SK-N-SH (cell line): ENCODE measurements around the gene CLASP2. TPM values are rescaled to one million over a fixed set of nuclear protein-coding genes. Genes with fewer than 3 reads are reported as not detected.

Experiments used
- CTCF ChIA-PET: fragments of 300-600, 350-600 bp; formaldehyde crosslinking; extraction: SDS; loops from one replicate; lab custom pipeline; 2021; lab: Yijun Ruan, JAX
- POLR2A ChIA-PET: fragments of 350-600 bp; sonication (Branson Sonifier 250); formaldehyde crosslinking; extraction: SDS; loops from one replicate; lab custom pipeline; 2020; ENCODE audit warnings: antibody characterized with exemption, inconsistent platforms; lab: Yijun Ruan, JAX
- DNase-seq: peaks from one replicate; pipeline ENCODE4 v3.0.0; 2012
- H2AFZ ChIP-seq: fragments of 200-600 bp; sonication (generic); 2 replicates; pipeline ENCODE4 v1.8.1; 2016; ENCODE audit warnings: antibody characterized with exemption, mild to moderate bottlenecking, low read depth
- H3F3A ChIP-seq: fragments of 200-600 bp; sonication (generic); replicated peaks from 2 replicates; pipeline ENCODE3; 2016; ENCODE audit warnings: antibody characterized with exemption, mild to moderate bottlenecking; ENCODE audit not compliant: insufficient read depth
- H3K27ac ChIP-seq, 2 experiments: fragments of 200-500 bp in 1 of 2; fragments of 200-600 bp in 1 of 2; sonication (Bioruptor generic) in 1 of 2; sonication (generic), shearing (Covaris generic) in 1 of 2; 2 replicates each; pipeline versions ENCODE4 v1.5.1 to v1.6.1; 2014 to 2016; ENCODE audit warnings: low read depth in 2 of 2, inconsistent platforms in 1 of 2, low read length in 1 of 2, mild to moderate bottlenecking in 1 of 2, mixed read lengths in 1 of 2
- H3K27me3 ChIP-seq: fragments of 200-600 bp; sonication (generic), shearing (Covaris generic); 2 replicates; pipeline ENCODE4 v1.6.1; 2016; ENCODE audit warnings: mixed run types; ENCODE audit not compliant: insufficient read depth
- H3K36me3 ChIP-seq, 2 experiments: fragments of 200-500 bp in 1 of 2; fragments of 200-600 bp in 1 of 2; sonication (Bioruptor generic) in 1 of 2; sonication (generic) in 1 of 2; replicated peaks in 1 of 2; 2 replicates each; pipeline versions ENCODE3 to v1.5.1; 2014 to 2016; ENCODE audit warnings: low read length in 1 of 2, mild to moderate bottlenecking in 1 of 2; ENCODE audit not compliant: insufficient read depth in 2 of 2, control insufficient read depth in 1 of 2
- H3K4me1 ChIP-seq, 2 experiments: fragments of 200-500 bp in 1 of 2; fragments of 200-600 bp in 1 of 2; sonication (Bioruptor generic) in 1 of 2; sonication (generic), shearing (Covaris generic) in 1 of 2; 2 replicates each; pipeline versions ENCODE4 v1.5.1 to v1.6.1; 2014 to 2016; ENCODE audit warnings: low read depth in 1 of 2, low read length in 1 of 2, mixed run types in 1 of 2; ENCODE audit not compliant: insufficient read depth in 2 of 2, control insufficient read depth in 1 of 2
- H3K4me2 ChIP-seq: fragments of 200-600 bp; sonication (generic), shearing (Covaris generic); 2 replicates; pipeline ENCODE4 v1.6.1; 2017; ENCODE audit warnings: mixed run types
- H3K4me3 ChIP-seq, 2 experiments: fragments of 200-500 bp in 1 of 2; fragments of 200-600 bp in 1 of 2; sonication (Bioruptor generic) in 1 of 2; sonication (generic), shearing (Covaris generic) in 1 of 2; 2 replicates each; pipeline versions ENCODE4 v1.5.1 to v1.8.1; 2014 to 2016; ENCODE audit warnings: low read depth in 2 of 2, inconsistent platforms in 1 of 2, low read length in 1 of 2, mild to moderate bottlenecking in 1 of 2, mixed read lengths in 1 of 2, moderate library complexity in 1 of 2
- H3K79me2 ChIP-seq: fragments of 200-600 bp; sonication (generic); 2 replicates; pipeline ENCODE4 v1.8.1; 2017; ENCODE audit warnings: mild to moderate bottlenecking; ENCODE audit not compliant: insufficient read depth
- H3K9ac ChIP-seq: fragments of 200-600 bp; sonication (generic); 2 replicates; pipeline ENCODE4 v1.6.1; 2017; ENCODE audit warnings: mixed run types
- H3K9me2 ChIP-seq: fragments of 200-600 bp; sonication (generic); 2 replicates; pipeline ENCODE4 v1.6.1; 2017; ENCODE audit warnings: mixed run types
- H3K9me3 ChIP-seq: fragments of 200-600 bp; sonication (generic); 2 replicates; pipeline ENCODE4 v1.6.1; 2017; ENCODE audit warnings: mixed run types, mild to moderate bottlenecking, moderate library complexity
- H4K20me1 ChIP-seq: fragments of 200-600 bp; sonication (generic); 2 replicates; pipeline ENCODE4 v1.6.1; 2017; ENCODE audit warnings: mild to moderate bottlenecking, mixed run types; ENCODE audit not compliant: insufficient read depth
- CHD2 ChIP-seq: fragments of 150-350 bp; IDR thresholded peaks from 2 replicates; pipeline ENCODE4 v1.6.1; 2018; ENCODE audit warnings: low read length; ENCODE audit not compliant: partially characterized antibody
- ELF1 ChIP-seq: IDR thresholded peaks from 2 replicates; pipeline ENCODE4 v1.4.0; 2012
- EP300 ChIP-seq, 2 experiments: IDR thresholded peaks; 2 replicates each; pipeline versions ENCODE4 v1.4.0 to v1.6.1; 2012; ENCODE audit warnings: borderline replicate concordance in 1 of 2, low read depth in 1 of 2, low read length in 1 of 2
- FOSL2 ChIP-seq: IDR thresholded peaks from 2 replicates; pipeline ENCODE4 v1.4.0; 2012; ENCODE audit warnings: low read depth, mild to moderate bottlenecking, moderate library complexity, borderline replicate concordance
- FOXM1 ChIP-seq: IDR thresholded peaks from 2 replicates; pipeline ENCODE4 v1.4.0; 2012; ENCODE audit warnings: low read depth, mild to moderate bottlenecking
- GABPA ChIP-seq: IDR thresholded peaks from 2 replicates; pipeline ENCODE4 v1.4.0; 2012; ENCODE audit warnings: low read depth, mild to moderate bottlenecking
- GATA2 ChIP-seq: sonication (generic); formaldehyde crosslinking; IDR thresholded peaks from 2 replicates; pipeline ENCODE4 v1.5.0; 2020; ENCODE audit warnings: mild to moderate bottlenecking, missing genetic modification reagents
- JUND ChIP-seq: IDR thresholded peaks from 2 replicates; pipeline ENCODE4 v1.4.0; 2012
- MEF2A ChIP-seq: IDR thresholded peaks from 2 replicates; pipeline ENCODE4 v1.4.0; 2012; ENCODE audit warnings: low read depth, borderline replicate concordance
- POLR2AphosphoS5 ChIP-seq: IDR thresholded peaks from 2 replicates; pipeline ENCODE4 v1.6.1; 2012; ENCODE audit warnings: low read depth, low read length
- RFX5 ChIP-seq: IDR thresholded peaks from 2 replicates; pipeline ENCODE4 v1.6.1; 2012; ENCODE audit warnings: mild to moderate bottlenecking, improper control_type of control experiment, low read length
- RXRA ChIP-seq: IDR thresholded peaks from 2 replicates; pipeline ENCODE4 v1.4.0; 2012; ENCODE audit warnings: low read depth, mild to moderate bottlenecking, borderline replicate concordance
- SMC3 ChIP-seq: IDR thresholded peaks from 2 replicates; pipeline ENCODE4 v1.6.1; 2012; ENCODE audit warnings: low read depth, low read length, improper control_type of control experiment
- TAF1 ChIP-seq: IDR thresholded peaks from 2 replicates; pipeline ENCODE4 v1.6.1; 2012; ENCODE audit warnings: low read depth, mild to moderate bottlenecking, low read length, moderate library complexity, borderline replicate concordance
- WGBS: methylation state at CpG from one replicate; pipeline ENCODE4 v1.1.6; 2017; ENCODE audit warnings: low lambda C conversion rate; 5-methylcytosine and 5-hydroxymethylcytosine counted together
- polyA plus RNA-seq, 3 experiments: library from polyadenylated mRNA; depleted of rRNA; stranded (reverse); fragments of >200 nt; gene quantifications; 2 replicates each; pipeline ENCODE4 v1.2.3, GENCODE V29; 2012
- TF ChIP-seq, protein P1 (sequence below): IDR thresholded peaks from 2 replicates; pipeline ENCODE4 v1.4.0; 2012; ENCODE audit warnings: low read depth, borderline replicate concordance
- TF ChIP-seq, protein P2 (sequence below): IDR thresholded peaks from 2 replicates; pipeline ENCODE4 v1.6.1; 2012; ENCODE audit warnings: mild to moderate bottlenecking, low read depth, low read length, moderate library complexity
- TF ChIP-seq, protein P3 (sequence below): fragments of 150-350 bp; IDR thresholded peaks from 2 replicates; pipeline ENCODE4 v1.6.1; 2016; ENCODE audit warnings: mild to moderate bottlenecking, low read depth, low read length

Gene CLASP2
- polyA plus RNA-seq, 1 of the 3 experiments (the other 2 are of a cell fraction) = 13.2 TPM

DNA sequence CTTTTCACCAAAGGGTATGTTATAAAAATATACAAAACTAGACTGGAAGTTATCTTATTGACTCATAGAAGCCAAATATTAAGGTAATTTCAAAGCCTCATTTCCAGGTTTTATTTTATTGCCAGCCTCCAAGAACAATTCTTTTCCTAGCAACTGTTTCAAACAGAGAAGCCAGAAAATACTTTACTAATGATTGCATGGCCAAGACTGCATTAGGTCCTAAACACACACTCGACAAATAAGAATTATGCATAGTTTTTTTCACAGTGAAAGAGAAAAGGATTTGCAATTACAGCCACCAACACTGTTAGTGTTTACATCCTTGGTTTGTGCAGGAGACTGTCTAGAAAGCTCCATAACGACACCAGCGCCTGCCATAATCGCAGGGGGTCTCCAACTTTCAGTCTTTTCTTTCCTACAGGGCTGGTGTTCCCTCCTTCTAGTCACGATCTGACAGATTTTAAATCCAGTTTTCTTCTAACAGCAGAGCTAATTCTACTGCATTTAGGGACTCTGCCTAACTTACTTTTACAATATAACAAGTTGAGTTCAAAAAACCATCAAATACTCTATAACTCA is 58.1 kb downstream of the CLASP2 start:
- no peaks in the 10 kb centered on the region for H3K27me3 ChIP-seq
- no peaks in the 10 kb centered on the region for H4K20me1 ChIP-seq
- TF ChIP-seq, protein P1, sequence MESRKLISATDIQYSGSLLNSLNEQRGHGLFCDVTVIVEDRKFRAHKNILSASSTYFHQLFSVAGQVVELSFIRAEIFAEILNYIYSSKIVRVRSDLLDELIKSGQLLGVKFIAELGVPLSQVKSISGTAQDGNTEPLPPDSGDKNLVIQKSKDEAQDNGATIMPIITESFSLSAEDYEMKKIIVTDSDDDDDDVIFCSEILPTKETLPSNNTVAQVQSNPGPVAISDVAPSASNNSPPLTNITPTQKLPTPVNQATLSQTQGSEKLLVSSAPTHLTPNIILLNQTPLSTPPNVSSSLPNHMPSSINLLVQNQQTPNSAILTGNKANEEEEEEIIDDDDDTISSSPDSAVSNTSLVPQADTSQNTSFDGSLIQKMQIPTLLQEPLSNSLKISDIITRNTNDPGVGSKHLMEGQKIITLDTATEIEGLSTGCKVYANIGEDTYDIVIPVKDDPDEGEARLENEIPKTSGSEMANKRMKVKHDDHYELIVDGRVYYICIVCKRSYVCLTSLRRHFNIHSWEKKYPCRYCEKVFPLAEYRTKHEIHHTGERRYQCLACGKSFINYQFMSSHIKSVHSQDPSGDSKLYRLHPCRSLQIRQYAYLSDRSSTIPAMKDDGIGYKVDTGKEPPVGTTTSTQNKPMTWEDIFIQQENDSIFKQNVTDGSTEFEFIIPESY = no peak
- TF ChIP-seq MEF2A = no peak
- WGBS = 54% methylated on average over 5 of the region's 5 CpGs
- H3K4me2 ChIP-seq = peak overlapping the region; percentile 78
- peak overlapping the region; percentile 51 to 62 for H3K4me3 ChIP-seq
- H3K27ac ChIP-seq = peak overlapping the region; percentile 70 to 99
- peak overlapping the region; percentile 77; the same call in 1 of the 2 replicates for H2AFZ ChIP-seq
- CTCF ChIA-PET = interaction anchor here (0.5 to 3.1 kb wide), 6 partner anchors 14 to 915 kb away, joined by 3 to 11 read pairs (median 6); no protein-coding TSS in a partner anchor
- H3F3A ChIP-seq = peaks cover 34% of the 10 kb centered on the region
- H3K9me3 ChIP-seq = no peaks in the 10 kb centered on the region
- DNase-seq = no peak
- peaks cover 41% of the 10 kb centered on the region for H3K79me2 ChIP-seq
- POLR2A ChIA-PET = interaction anchor here (0.6 to 2.1 kb wide), 5 partner anchors 14 to 258 kb away, joined by 3 to 47 read pairs (median 3); no protein-coding TSS in a partner anchor
- peaks cover 15 to 26% of the 10 kb centered on the region in 2 experiments; a peak in 3 of 4 replicates for H3K4me1 ChIP-seq
- H3K9me2 ChIP-seq = no peaks in the 10 kb centered on the region
- H3K36me3 ChIP-seq = peaks cover 0 to 2% of the 10 kb centered on the region in 2 experiments
- peak overlapping the region; percentile 28; the same call in 1 of the 2 replicates for H3K9ac ChIP-seq

DNA sequence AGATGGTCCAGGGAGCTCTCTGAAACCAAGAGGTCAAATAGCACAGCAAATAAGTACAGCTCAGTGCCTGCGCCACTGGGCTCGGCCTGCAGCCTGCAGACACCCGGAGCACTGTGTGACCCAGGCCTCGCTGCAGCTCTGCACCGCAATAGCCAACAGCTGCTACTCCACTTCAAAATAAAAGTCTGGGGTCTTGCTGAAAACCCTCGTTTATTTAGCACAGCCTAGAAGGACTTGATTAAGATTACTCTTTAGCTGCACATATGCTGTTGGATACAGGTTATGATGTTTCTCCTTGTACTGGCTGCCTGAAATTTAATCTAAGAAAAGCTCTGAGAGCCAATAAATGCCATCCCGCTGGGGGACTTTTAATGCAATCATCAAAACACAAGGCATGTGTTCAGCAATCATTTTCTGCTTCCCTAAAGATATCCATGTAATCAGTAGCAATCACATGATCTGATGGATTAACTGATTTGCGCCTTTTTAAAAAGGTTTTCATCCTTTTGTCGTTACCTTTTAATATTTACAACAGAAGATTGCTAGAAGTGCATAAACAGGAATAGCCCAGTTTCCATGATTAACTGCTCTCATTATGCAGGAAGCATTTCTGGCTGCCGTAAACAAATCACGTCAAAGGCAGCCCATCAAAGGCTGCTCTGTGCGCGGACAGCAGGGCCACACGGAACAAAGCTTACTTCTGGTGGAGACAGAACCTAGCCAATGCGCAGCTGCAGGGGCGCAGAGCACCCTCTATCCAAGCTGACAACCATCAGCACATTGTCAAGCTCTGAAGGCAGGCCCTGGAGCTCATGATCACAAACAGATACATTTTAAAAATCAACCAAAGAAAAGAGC is 58.8 kb downstream of the CLASP2 start:
- H3K4me3 ChIP-seq = peak overlapping the region; percentile 51 to 62
- peak overlapping the region; percentile 70 to 99 for H3K27ac ChIP-seq
- peak overlapping the region; percentile 77 for H2AFZ ChIP-seq
- H4K20me1 ChIP-seq = no peaks in the 10 kb centered on the region
- H3K9me2 ChIP-seq = no peaks in the 10 kb centered on the region
- 3% methylated on average over 12 of the region's 16 CpGs for WGBS
- H3F3A ChIP-seq = peaks cover 28% of the 10 kb centered on the region
- peaks cover 10 to 26% of the 10 kb centered on the region in 2 experiments; a peak in 3 of 4 replicates for H3K4me1 ChIP-seq
- peaks cover 43% of the 10 kb centered on the region for H3K79me2 ChIP-seq
- no peaks in the 10 kb centered on the region for H3K27me3 ChIP-seq
- H3K9ac ChIP-seq = peak overlapping the region; percentile 28; the same call in 1 of the 2 replicates
- H3K9me3 ChIP-seq = no peaks in the 10 kb centered on the region
- POLR2A ChIA-PET = interaction anchor here (0.6 to 2.1 kb wide), 9 partner anchors 10 to 258 kb away, joined by 3 to 47 read pairs (median 3); no protein-coding TSS in a partner anchor
- H3K36me3 ChIP-seq = peaks cover 0 to 2% of the 10 kb centered on the region in 2 experiments
- peak overlapping the region; percentile 78 for H3K4me2 ChIP-seq
- peak; percentile 74 for DNase-seq
- CTCF ChIA-PET = interaction anchor here (0.9 to 3.1 kb wide), 10 partner anchors 13 to 127 kb away, joined by 3 to 11 read pairs (median 4); partner anchors contain the start of gene CLASP2
- TF ChIP-seq SMC3 = no peak
- TF ChIP-seq GATA2 (CRISPR knock-in tag) = peak; percentile 63
- no peak for TF ChIP-seq RXRA
- peak; percentile 63 for TF ChIP-seq CHD2
- no peak for TF ChIP-seq FOXM1
- TF ChIP-seq, protein P2, sequence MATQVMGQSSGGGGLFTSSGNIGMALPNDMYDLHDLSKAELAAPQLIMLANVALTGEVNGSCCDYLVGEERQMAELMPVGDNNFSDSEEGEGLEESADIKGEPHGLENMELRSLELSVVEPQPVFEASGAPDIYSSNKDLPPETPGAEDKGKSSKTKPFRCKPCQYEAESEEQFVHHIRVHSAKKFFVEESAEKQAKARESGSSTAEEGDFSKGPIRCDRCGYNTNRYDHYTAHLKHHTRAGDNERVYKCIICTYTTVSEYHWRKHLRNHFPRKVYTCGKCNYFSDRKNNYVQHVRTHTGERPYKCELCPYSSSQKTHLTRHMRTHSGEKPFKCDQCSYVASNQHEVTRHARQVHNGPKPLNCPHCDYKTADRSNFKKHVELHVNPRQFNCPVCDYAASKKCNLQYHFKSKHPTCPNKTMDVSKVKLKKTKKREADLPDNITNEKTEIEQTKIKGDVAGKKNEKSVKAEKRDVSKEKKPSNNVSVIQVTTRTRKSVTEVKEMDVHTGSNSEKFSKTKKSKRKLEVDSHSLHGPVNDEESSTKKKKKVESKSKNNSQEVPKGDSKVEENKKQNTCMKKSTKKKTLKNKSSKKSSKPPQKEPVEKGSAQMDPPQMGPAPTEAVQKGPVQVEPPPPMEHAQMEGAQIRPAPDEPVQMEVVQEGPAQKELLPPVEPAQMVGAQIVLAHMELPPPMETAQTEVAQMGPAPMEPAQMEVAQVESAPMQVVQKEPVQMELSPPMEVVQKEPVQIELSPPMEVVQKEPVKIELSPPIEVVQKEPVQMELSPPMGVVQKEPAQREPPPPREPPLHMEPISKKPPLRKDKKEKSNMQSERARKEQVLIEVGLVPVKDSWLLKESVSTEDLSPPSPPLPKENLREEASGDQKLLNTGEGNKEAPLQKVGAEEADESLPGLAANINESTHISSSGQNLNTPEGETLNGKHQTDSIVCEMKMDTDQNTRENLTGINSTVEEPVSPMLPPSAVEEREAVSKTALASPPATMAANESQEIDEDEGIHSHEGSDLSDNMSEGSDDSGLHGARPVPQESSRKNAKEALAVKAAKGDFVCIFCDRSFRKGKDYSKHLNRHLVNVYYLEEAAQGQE = no peak
- TF ChIP-seq ELF1 = no peak
- TF ChIP-seq GABPA = no peak
- no peak for TF ChIP-seq JUND
- no peak; the same call in 1 of the 2 replicates for TF ChIP-seq TAF1
- TF ChIP-seq POLR2AphosphoS5 = no peak; the same call in 1 of the 2 replicates
- TF ChIP-seq, protein P3, sequence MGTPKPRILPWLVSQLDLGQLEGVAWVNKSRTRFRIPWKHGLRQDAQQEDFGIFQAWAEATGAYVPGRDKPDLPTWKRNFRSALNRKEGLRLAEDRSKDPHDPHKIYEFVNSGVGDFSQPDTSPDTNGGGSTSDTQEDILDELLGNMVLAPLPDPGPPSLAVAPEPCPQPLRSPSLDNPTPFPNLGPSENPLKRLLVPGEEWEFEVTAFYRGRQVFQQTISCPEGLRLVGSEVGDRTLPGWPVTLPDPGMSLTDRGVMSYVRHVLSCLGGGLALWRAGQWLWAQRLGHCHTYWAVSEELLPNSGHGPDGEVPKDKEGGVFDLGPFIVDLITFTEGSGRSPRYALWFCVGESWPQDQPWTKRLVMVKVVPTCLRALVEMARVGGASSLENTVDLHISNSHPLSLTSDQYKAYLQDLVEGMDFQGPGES = no peak
- TF ChIP-seq EP300 (IDR thresholded peaks at IDR 0.05; ENCODE audit: borderline replicate concordance in 1 of 2, low read depth in 1 of 2, low read length in 1 of 2) = peak in 1 of 2 experiments; percentile 23; a peak in 1 of 4 replicates
- no peak for TF ChIP-seq RFX5
- no peak for TF ChIP-seq FOSL2
